Testis (tissue), 3 donors: ENCODE results near the gene NRBF2. TPM values are rescaled to one million over a fixed set of nuclear protein-coding genes. Genes with fewer than 3 reads are reported as not detected.

Experiments used
- DNase-seq: peaks from one replicate; pipeline ENCODE4 v3.0.0-alpha.2; 2019
- H3K27ac ChIP-seq, 2 donors: fragments of 200-600 bp; sonication (generic); one replicate each; pipeline ENCODE4 v1.5.1; 2019
- H3K27me3 ChIP-seq: fragments of 200-600 bp; sonication (generic); one replicate; pipeline ENCODE4 v1.5.1; 2019
- H3K36me3 ChIP-seq: fragments of 200-600 bp; sonication (generic); one replicate; pipeline ENCODE4 v1.5.1; 2017; ENCODE audit warnings: low read depth; ENCODE audit errors: missing control alignments
- H3K4me1 ChIP-seq: fragments of 200-600 bp; sonication (generic); one replicate; pipeline ENCODE4 v1.5.1; 2019
- H3K4me3 ChIP-seq, 2 donors: fragments of 200-600 bp; sonication (generic); one replicate each; pipeline ENCODE4 v1.5.1; 2017 to 2019
- H3K9me3 ChIP-seq: fragments of 200-600 bp; sonication (generic); one replicate; pipeline ENCODE4 v1.5.1; 2017
- CTCF ChIP-seq, 3 experiments: fragments of 450-650 bp in 2 of 3; fragments of 200-600 bp in 1 of 3; sonication (generic) in 1 of 3; IDR thresholded peaks; one replicate each; pipeline ENCODE4 v1.5.1; 2016 to 2019; ENCODE audit warnings: antibody characterized with exemption in 3 of 3, mild to moderate bottlenecking in 2 of 3, moderate library complexity in 1 of 3
- POLR2A ChIP-seq: fragments of 450-650 bp; IDR thresholded peaks from one replicate; pipeline ENCODE4 v1.6.1; 2017; ENCODE audit warnings: antibody characterized with exemption, mild to moderate bottlenecking, moderate library complexity
- WGBS, 2 donors: methylation state at CpG; one replicate each; pipeline ENCODE4 v1.1.5; 2018; 5-methylcytosine and 5-hydroxymethylcytosine counted together
- intact Hi-C: fragments of 100-400 bp; cut with DNase I; formaldehyde crosslinking; loops from one replicate; pipeline ENCODE4 v1.15.1; 2023; ENCODE audit warnings: low total_unique reads
- polyA plus RNA-seq: library from polyadenylated mRNA; stranded (reverse); fragments of 350-450 nt; fragmentation: Illumina TruSeq; extraction: RNeasy Lipid Tissue Mini Kit (QIAGEN cat#74804); gene quantifications from one replicate; pipeline ENCODE4 v1.2.3, GENCODE V29; 2014; ENCODE audit warnings: low read depth, low replicate concordance; ENCODE audit not compliant: insufficient read depth
- total RNA-seq, 2 donors: library from RNA; depleted of rRNA; stranded (reverse); fragments of >200 nt; gene quantifications; one replicate each; pipeline ENCODE4 v1.2.3, GENCODE V29; 2016

NRBF2 gene
- total and polyA plus RNA-seq, 3 donors from 2014 or later, result 16.9 to 20.0 (median 18.9) TPM

- Histone ChIP-seq H3K9me3 (no peaks in the 10 kb centered on the region), H3K27ac (no peak overlapping the region), H3K4me1 (no peaks in the 10 kb centered on the region), H3K36me3 (no peaks in the 10 kb centered on the region), H3K4me3 (no peak overlapping the region), H3K27me3 (no peaks in the 10 kb centered on the region)
- intact Hi-C loops, result loop anchor here (10.0 kb wide), 1 partner anchor 556 kb away; no protein-coding TSS in a partner anchor
- TF ChIP-seq POLR2A (no peak), CTCF (IDR thresholded peaks at IDR 0.05) (no peak)
- WGBS, 2 donors, result 63 to 75% methylated on average over 2 of the region's 2 CpGs
- DNase-seq, result no peak
Observed at GRCh38 chr10:63168821-63169462, 35.8 kb downstream of the NRBF2 start.

GRCh38 chr10:63169624-63170023, 36.5 kb downstream of the NRBF2 start:
- Histone ChIP-seq H3K27ac (no peak overlapping the region), H3K27me3 (no peaks in the 10 kb centered on the region), H3K36me3 (no peaks in the 10 kb centered on the region), H3K9me3 (no peaks in the 10 kb centered on the region), H3K4me3 (no peak overlapping the region), H3K4me1 (no peaks in the 10 kb centered on the region)
- intact Hi-C loops, result loop anchor here (10.0 kb wide), 1 partner anchor 555 kb away; no protein-coding TSS in a partner anchor
- WGBS, 2 donors, result 93 to 94% methylated on average over 2 of the region's 2 CpGs
- no peak for DNase-seq
- TF ChIP-seq CTCF (IDR thresholded peaks at IDR 0.05), result no peak
- TF ChIP-seq POLR2A, result no peak

- H3K4me3 ChIP-seq, result no peak overlapping the region
- DNase-seq, result no peak
- H3K27ac ChIP-seq, result no peak overlapping the region
- no peaks in the 10 kb centered on the region for H3K27me3 ChIP-seq
- H3K4me1 ChIP-seq, result no peaks in the 10 kb centered on the region
- WGBS, 2 donors, result 32 to 33% methylated on average over 1 of the region's 1 CpG
- no peaks in the 10 kb centered on the region for H3K36me3 ChIP-seq
- TF ChIP-seq CTCF (IDR thresholded peaks at IDR 0.05) (no peak), POLR2A (no peak)
- no peaks in the 10 kb centered on the region for H3K9me3 ChIP-seq
- intact Hi-C loops, result no loop called here
Observed at GRCh38 chr10:63171255-63171855, 38.2 kb downstream of the NRBF2 start.

GRCh38 chr10:63171926-63172325, 38.8 kb downstream of the NRBF2 start:
- H3K9me3 ChIP-seq, result no peaks in the 10 kb centered on the region
- H3K4me1 ChIP-seq, result no peaks in the 10 kb centered on the region
- 87% methylated on average over 1 of the region's 1 CpG for WGBS, 2 donors
- H3K27ac ChIP-seq, result no peak overlapping the region
- no peak overlapping the region for H3K4me3 ChIP-seq
- DNase-seq, result no peak
- intact Hi-C loops, result no loop called here
- no peaks in the 10 kb centered on the region for H3K27me3 ChIP-seq
- no peaks in the 10 kb centered on the region for H3K36me3 ChIP-seq
- TF ChIP-seq CTCF (IDR thresholded peaks at IDR 0.05), result no peak
- no peak for TF ChIP-seq POLR2A
